SK-N-SH (cell line): ENCODE data around the gene CDPF1. TPM values are rescaled to one million over a fixed set of nuclear protein-coding genes. Genes with fewer than 3 reads are reported as not detected.

Experiments used
- CTCF ChIA-PET: fragments of 300-600, 350-600 bp; formaldehyde crosslinking; extraction: SDS; loops from one replicate; lab custom pipeline; 2021; lab: Yijun Ruan, JAX
- POLR2A ChIA-PET: fragments of 350-600 bp; sonication (Branson Sonifier 250); formaldehyde crosslinking; extraction: SDS; loops from one replicate; lab custom pipeline; 2020; ENCODE audit warnings: antibody characterized with exemption, inconsistent platforms; lab: Yijun Ruan, JAX
- DNase-seq: peaks from one replicate; pipeline ENCODE4 v3.0.0; 2012
- H2AFZ ChIP-seq: fragments of 200-600 bp; sonication (generic); 2 replicates; pipeline ENCODE4 v1.8.1; 2016; ENCODE audit warnings: antibody characterized with exemption, mild to moderate bottlenecking, low read depth
- H3F3A ChIP-seq: fragments of 200-600 bp; sonication (generic); replicated peaks from 2 replicates; pipeline ENCODE3; 2016; ENCODE audit warnings: antibody characterized with exemption, mild to moderate bottlenecking; ENCODE audit not compliant: insufficient read depth
- H3K27ac ChIP-seq, 2 experiments: fragments of 200-500 bp in 1 of 2; fragments of 200-600 bp in 1 of 2; sonication (Bioruptor generic) in 1 of 2; sonication (generic), shearing (Covaris generic) in 1 of 2; 2 replicates each; pipeline versions ENCODE4 v1.5.1 to v1.6.1; 2014 to 2016; ENCODE audit warnings: low read depth in 2 of 2, inconsistent platforms in 1 of 2, low read length in 1 of 2, mild to moderate bottlenecking in 1 of 2, mixed read lengths in 1 of 2
- H3K27me3 ChIP-seq: fragments of 200-600 bp; sonication (generic), shearing (Covaris generic); 2 replicates; pipeline ENCODE4 v1.6.1; 2016; ENCODE audit warnings: mixed run types; ENCODE audit not compliant: insufficient read depth
- H3K36me3 ChIP-seq, 2 experiments: fragments of 200-500 bp in 1 of 2; fragments of 200-600 bp in 1 of 2; sonication (Bioruptor generic) in 1 of 2; sonication (generic) in 1 of 2; replicated peaks in 1 of 2; 2 replicates each; pipeline versions ENCODE3 to v1.5.1; 2014 to 2016; ENCODE audit warnings: low read length in 1 of 2, mild to moderate bottlenecking in 1 of 2; ENCODE audit not compliant: insufficient read depth in 2 of 2, control insufficient read depth in 1 of 2
- H3K4me1 ChIP-seq, 2 experiments: fragments of 200-500 bp in 1 of 2; fragments of 200-600 bp in 1 of 2; sonication (Bioruptor generic) in 1 of 2; sonication (generic), shearing (Covaris generic) in 1 of 2; 2 replicates each; pipeline versions ENCODE4 v1.5.1 to v1.6.1; 2014 to 2016; ENCODE audit warnings: low read depth in 1 of 2, low read length in 1 of 2, mixed run types in 1 of 2; ENCODE audit not compliant: insufficient read depth in 2 of 2, control insufficient read depth in 1 of 2
- H3K4me2 ChIP-seq: fragments of 200-600 bp; sonication (generic), shearing (Covaris generic); 2 replicates; pipeline ENCODE4 v1.6.1; 2017; ENCODE audit warnings: mixed run types
- H3K4me3 ChIP-seq, 2 experiments: fragments of 200-500 bp in 1 of 2; fragments of 200-600 bp in 1 of 2; sonication (Bioruptor generic) in 1 of 2; sonication (generic), shearing (Covaris generic) in 1 of 2; 2 replicates each; pipeline versions ENCODE4 v1.5.1 to v1.8.1; 2014 to 2016; ENCODE audit warnings: low read depth in 2 of 2, inconsistent platforms in 1 of 2, low read length in 1 of 2, mild to moderate bottlenecking in 1 of 2, mixed read lengths in 1 of 2, moderate library complexity in 1 of 2
- H3K79me2 ChIP-seq: fragments of 200-600 bp; sonication (generic); 2 replicates; pipeline ENCODE4 v1.8.1; 2017; ENCODE audit warnings: mild to moderate bottlenecking; ENCODE audit not compliant: insufficient read depth
- H3K9ac ChIP-seq: fragments of 200-600 bp; sonication (generic); 2 replicates; pipeline ENCODE4 v1.6.1; 2017; ENCODE audit warnings: mixed run types
- H3K9me2 ChIP-seq: fragments of 200-600 bp; sonication (generic); 2 replicates; pipeline ENCODE4 v1.6.1; 2017; ENCODE audit warnings: mixed run types
- H3K9me3 ChIP-seq: fragments of 200-600 bp; sonication (generic); 2 replicates; pipeline ENCODE4 v1.6.1; 2017; ENCODE audit warnings: mixed run types, mild to moderate bottlenecking, moderate library complexity
- H4K20me1 ChIP-seq: fragments of 200-600 bp; sonication (generic); 2 replicates; pipeline ENCODE4 v1.6.1; 2017; ENCODE audit warnings: mild to moderate bottlenecking, mixed run types; ENCODE audit not compliant: insufficient read depth
- ELF1 ChIP-seq: IDR thresholded peaks from 2 replicates; pipeline ENCODE4 v1.4.0; 2012
- EP300 ChIP-seq, 2 experiments: IDR thresholded peaks; 2 replicates each; pipeline versions ENCODE4 v1.4.0 to v1.6.1; 2012; ENCODE audit warnings: borderline replicate concordance in 1 of 2, low read depth in 1 of 2, low read length in 1 of 2
- FOXJ3 ChIP-seq: sonication (generic); formaldehyde crosslinking; IDR thresholded peaks from 2 replicates; pipeline ENCODE4 v1.5.1; 2020; ENCODE audit warnings: mild to moderate bottlenecking, missing genetic modification reagents
- GATA2 ChIP-seq: sonication (generic); formaldehyde crosslinking; IDR thresholded peaks from 2 replicates; pipeline ENCODE4 v1.5.0; 2020; ENCODE audit warnings: mild to moderate bottlenecking, missing genetic modification reagents
- MEF2A ChIP-seq: IDR thresholded peaks from 2 replicates; pipeline ENCODE4 v1.4.0; 2012; ENCODE audit warnings: low read depth, borderline replicate concordance
- NFIC ChIP-seq: IDR thresholded peaks from 2 replicates; pipeline ENCODE4 v1.4.0; 2012; ENCODE audit warnings: borderline replicate concordance
- RAD21 ChIP-seq: IDR thresholded peaks from 2 replicates; pipeline ENCODE4 v1.6.1; 2012; ENCODE audit warnings: mild to moderate bottlenecking, low read length
- SIN3A ChIP-seq: IDR thresholded peaks from 2 replicates; pipeline ENCODE4 v1.6.1; 2012; ENCODE audit warnings: low read depth, mild to moderate bottlenecking, low read length, moderate library complexity, borderline replicate concordance
- TAF1 ChIP-seq: IDR thresholded peaks from 2 replicates; pipeline ENCODE4 v1.6.1; 2012; ENCODE audit warnings: low read depth, mild to moderate bottlenecking, low read length, moderate library complexity, borderline replicate concordance
- TEAD4 ChIP-seq: IDR thresholded peaks from 2 replicates; pipeline ENCODE4 v1.4.0; 2012; ENCODE audit warnings: mild to moderate bottlenecking, borderline replicate concordance; ENCODE audit not compliant: insufficient read depth
- WGBS: methylation state at CpG from one replicate; pipeline ENCODE4 v1.1.6; 2017; ENCODE audit warnings: low lambda C conversion rate; 5-methylcytosine and 5-hydroxymethylcytosine counted together
- polyA plus RNA-seq, 3 experiments: library from polyadenylated mRNA; depleted of rRNA; stranded (reverse); fragments of >200 nt; gene quantifications; 2 replicates each; pipeline ENCODE4 v1.2.3, GENCODE V29; 2012
- TF ChIP-seq, protein P1 (sequence below): fragments of 200-600 bp; sonication (generic); IDR thresholded peaks from 2 replicates; pipeline ENCODE4 v1.6.1; 2017; ENCODE audit warnings: antibody characterized with exemption, mild to moderate bottlenecking, moderate library complexity
- TF ChIP-seq, protein P2 (sequence below): IDR thresholded peaks from 2 replicates; pipeline ENCODE4 v1.6.1; 2012; ENCODE audit warnings: mild to moderate bottlenecking, low read depth, low read length, moderate library complexity
- TF ChIP-seq, protein P3 (sequence below): IDR thresholded peaks from 2 replicates; pipeline ENCODE4 v1.4.0; 2012; ENCODE audit warnings: low read depth
- TF ChIP-seq, protein P4 (sequence below): IDR thresholded peaks from 2 replicates; pipeline ENCODE4; 2012

CDPF1 gene
- polyA plus RNA-seq, 1 of the 3 experiments (the other 2 are of a cell fraction): 25.3 TPM

DNA sequence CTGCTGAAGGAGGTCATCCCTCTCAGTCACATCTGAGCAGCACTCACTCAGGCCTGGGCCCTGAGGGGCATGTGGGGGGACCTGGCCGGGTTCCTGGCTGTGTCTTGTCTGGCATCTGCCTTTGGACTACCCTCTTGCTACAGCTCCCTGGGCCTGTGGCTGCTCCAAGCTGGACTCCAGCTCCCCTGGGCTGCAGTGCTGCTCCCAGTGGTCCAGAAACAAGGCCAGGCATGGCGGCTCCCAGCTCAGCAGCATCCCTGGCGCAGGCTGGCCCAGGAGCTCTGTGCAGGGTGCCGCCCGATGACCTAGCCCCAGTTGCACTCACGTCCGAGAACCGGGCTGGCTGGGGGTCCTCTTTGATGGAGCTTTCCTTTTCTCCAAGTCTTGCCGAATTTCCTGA is 5.3 kb downstream of the CDPF1 start:
- no peaks in the 10 kb centered on the region for H3F3A ChIP-seq
- H3K9me3 ChIP-seq: no peaks in the 10 kb centered on the region
- peaks cover 0 to 18% of the 10 kb centered on the region in 2 experiments for H3K36me3 ChIP-seq
- no peak overlapping the region for H3K4me2 ChIP-seq
- TF ChIP-seq TEAD4 (no peak), MEF2A (no peak), SIN3A (no peak), EP300 (IDR thresholded peaks at IDR 0.05; ENCODE audit: borderline replicate concordance in 1 of 2, low read depth in 1 of 2, low read length in 1 of 2) (no peak), ELF1 (no peak)
- TF ChIP-seq, protein P1, sequence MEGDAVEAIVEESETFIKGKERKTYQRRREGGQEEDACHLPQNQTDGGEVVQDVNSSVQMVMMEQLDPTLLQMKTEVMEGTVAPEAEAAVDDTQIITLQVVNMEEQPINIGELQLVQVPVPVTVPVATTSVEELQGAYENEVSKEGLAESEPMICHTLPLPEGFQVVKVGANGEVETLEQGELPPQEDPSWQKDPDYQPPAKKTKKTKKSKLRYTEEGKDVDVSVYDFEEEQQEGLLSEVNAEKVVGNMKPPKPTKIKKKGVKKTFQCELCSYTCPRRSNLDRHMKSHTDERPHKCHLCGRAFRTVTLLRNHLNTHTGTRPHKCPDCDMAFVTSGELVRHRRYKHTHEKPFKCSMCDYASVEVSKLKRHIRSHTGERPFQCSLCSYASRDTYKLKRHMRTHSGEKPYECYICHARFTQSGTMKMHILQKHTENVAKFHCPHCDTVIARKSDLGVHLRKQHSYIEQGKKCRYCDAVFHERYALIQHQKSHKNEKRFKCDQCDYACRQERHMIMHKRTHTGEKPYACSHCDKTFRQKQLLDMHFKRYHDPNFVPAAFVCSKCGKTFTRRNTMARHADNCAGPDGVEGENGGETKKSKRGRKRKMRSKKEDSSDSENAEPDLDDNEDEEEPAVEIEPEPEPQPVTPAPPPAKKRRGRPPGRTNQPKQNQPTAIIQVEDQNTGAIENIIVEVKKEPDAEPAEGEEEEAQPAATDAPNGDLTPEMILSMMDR: no peak
- WGBS: 98% methylated on average over 4 of the region's 9 CpGs
- H2AFZ ChIP-seq: no peak overlapping the region
- peaks cover 0 to 88% of the 10 kb centered on the region in 2 experiments; a peak in 3 of 4 replicates for H3K4me1 ChIP-seq
- ChIA-PET CTCF (interaction anchor here (0.7 to 2.0 kb wide), 6 partner anchors 113 to 249 kb away, joined by 3 to 6 read pairs (median 4); no protein-coding TSS in a partner anchor), POLR2A (interaction anchor here (1.5 to 2.1 kb wide), 2 partner anchors 23 to 93 kb away, joined by 4 to 6 read pairs; partner anchors contain the start of gene TTC38)
- H3K9me2 ChIP-seq: no peaks in the 10 kb centered on the region
- no peak for DNase-seq
- no peaks in the 10 kb centered on the region for H3K27me3 ChIP-seq
- H3K9ac ChIP-seq: no peak overlapping the region
- H4K20me1 ChIP-seq: no peaks in the 10 kb centered on the region
- peaks cover 30% of the 10 kb centered on the region for H3K79me2 ChIP-seq
- no peak overlapping the region for H3K4me3 ChIP-seq
- peak overlapping the region in 1 of 2 experiments; percentile 88; a peak in 2 of 4 replicates for H3K27ac ChIP-seq

DNA sequence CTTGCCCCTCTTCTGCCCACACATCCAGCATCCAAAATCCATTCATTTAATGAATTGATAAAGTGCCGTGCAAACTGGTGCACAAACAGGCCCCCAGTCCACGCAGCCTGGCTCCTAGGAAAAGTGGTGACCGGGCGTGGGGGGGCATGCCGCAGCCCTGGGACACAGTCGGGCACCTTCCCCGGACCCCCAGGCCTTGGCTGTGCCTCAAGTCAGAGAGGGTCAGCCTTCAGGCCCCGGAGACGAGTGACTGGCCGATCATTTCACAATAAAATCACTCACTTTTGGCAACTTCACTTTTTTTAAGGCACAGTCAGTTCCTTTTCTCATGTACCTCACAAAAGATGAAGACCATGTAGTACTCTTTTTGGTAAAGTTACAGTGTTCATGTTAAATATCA is 8.0 kb downstream of the CDPF1 start:
- Histone ChIP-seq H2AFZ (no peak overlapping the region), H3K9me3 (no peaks in the 10 kb centered on the region), H3K27ac (peak overlapping the region in 1 of 2 experiments; percentile 99; a peak in 2 of 4 replicates), H3K79me2 (peaks cover 7% of the 10 kb centered on the region; the same call in 1 of the 2 replicates), H3K9ac (no peak overlapping the region), H3F3A (no peaks in the 10 kb centered on the region), H3K4me2 (no peak overlapping the region), H3K9me2 (no peaks in the 10 kb centered on the region), H4K20me1 (no peaks in the 10 kb centered on the region), H3K27me3 (no peaks in the 10 kb centered on the region), H3K36me3 (peaks cover 0 to 26% of the 10 kb centered on the region in 2 experiments), H3K4me1 (peaks cover 0 to 89% of the 10 kb centered on the region in 2 experiments; a peak in 2 of 4 replicates), H3K4me3 (no peak overlapping the region)
- CTCF ChIA-PET: interaction anchor here (1.3 to 3.9 kb wide), 3 partner anchors 120 to 248 kb away, joined by 3 to 15 read pairs (median 4); no protein-coding TSS in a partner anchor
- TF ChIP-seq NFIC (no peak), RAD21 (no peak), FOXJ3 (CRISPR knock-in tag) (no peak), TAF1 (no peak), SIN3A (no peak), GATA2 (CRISPR knock-in tag) (no peak)
- TF ChIP-seq, protein P2, sequence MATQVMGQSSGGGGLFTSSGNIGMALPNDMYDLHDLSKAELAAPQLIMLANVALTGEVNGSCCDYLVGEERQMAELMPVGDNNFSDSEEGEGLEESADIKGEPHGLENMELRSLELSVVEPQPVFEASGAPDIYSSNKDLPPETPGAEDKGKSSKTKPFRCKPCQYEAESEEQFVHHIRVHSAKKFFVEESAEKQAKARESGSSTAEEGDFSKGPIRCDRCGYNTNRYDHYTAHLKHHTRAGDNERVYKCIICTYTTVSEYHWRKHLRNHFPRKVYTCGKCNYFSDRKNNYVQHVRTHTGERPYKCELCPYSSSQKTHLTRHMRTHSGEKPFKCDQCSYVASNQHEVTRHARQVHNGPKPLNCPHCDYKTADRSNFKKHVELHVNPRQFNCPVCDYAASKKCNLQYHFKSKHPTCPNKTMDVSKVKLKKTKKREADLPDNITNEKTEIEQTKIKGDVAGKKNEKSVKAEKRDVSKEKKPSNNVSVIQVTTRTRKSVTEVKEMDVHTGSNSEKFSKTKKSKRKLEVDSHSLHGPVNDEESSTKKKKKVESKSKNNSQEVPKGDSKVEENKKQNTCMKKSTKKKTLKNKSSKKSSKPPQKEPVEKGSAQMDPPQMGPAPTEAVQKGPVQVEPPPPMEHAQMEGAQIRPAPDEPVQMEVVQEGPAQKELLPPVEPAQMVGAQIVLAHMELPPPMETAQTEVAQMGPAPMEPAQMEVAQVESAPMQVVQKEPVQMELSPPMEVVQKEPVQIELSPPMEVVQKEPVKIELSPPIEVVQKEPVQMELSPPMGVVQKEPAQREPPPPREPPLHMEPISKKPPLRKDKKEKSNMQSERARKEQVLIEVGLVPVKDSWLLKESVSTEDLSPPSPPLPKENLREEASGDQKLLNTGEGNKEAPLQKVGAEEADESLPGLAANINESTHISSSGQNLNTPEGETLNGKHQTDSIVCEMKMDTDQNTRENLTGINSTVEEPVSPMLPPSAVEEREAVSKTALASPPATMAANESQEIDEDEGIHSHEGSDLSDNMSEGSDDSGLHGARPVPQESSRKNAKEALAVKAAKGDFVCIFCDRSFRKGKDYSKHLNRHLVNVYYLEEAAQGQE: no peak
- TF ChIP-seq, protein P3, sequence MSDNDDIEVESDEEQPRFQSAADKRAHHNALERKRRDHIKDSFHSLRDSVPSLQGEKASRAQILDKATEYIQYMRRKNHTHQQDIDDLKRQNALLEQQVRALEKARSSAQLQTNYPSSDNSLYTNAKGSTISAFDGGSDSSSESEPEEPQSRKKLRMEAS: no peak
- TF ChIP-seq, protein P4, sequence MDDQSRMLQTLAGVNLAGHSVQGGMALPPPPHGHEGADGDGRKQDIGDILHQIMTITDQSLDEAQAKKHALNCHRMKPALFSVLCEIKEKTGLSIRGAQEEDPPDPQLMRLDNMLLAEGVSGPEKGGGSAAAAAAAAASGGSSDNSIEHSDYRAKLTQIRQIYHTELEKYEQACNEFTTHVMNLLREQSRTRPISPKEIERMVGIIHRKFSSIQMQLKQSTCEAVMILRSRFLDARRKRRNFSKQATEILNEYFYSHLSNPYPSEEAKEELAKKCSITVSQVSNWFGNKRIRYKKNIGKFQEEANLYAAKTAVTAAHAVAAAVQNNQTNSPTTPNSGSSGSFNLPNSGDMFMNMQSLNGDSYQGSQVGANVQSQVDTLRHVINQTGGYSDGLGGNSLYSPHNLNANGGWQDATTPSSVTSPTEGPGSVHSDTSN: no peak
- WGBS: 64% methylated on average over 8 of the region's 10 CpGs
- POLR2A ChIA-PET: interaction anchor here (0.7 to 2.0 kb wide), 5 partner anchors 8 to 189 kb away, joined by 3 to 9 read pairs (median 3); partner anchors contain the start of genes CDPF1 and TTC38
- peak; percentile 68 for DNase-seq
